ENCODE data around the gene AUTS2.
A peak's percentile ranks its signal among the peaks of the same experiment; 100 is the strongest.
"Not testable (repeated sequence)": the region's sequence is repeated elsewhere in the genome, so short reads cannot be mapped to it uniquely, and the experiment has no call there.

The AUTS2 gene

DNA sequence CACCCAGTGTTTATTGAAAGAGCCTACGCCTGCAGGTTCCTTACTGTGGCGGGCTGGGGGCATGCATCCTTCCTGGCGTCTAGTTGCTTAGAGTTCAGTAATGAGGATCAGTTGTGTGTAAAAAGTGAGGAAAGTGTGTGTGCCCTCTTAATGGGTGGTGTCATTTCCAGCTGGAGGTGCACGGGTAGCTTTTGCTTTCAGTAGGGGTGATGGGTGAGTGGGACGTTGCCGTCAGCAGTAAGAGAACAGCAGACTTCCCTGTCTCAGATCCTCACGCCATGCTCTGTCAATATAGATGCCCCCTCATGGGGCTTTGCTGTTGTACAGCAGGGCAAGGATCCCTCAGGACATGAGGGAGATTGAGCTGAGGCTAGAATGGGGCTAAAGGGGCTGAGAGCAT is 1181.0 kb downstream of the AUTS2 start:
- DNase-seq (ENCODE audit: low read depth): no peak

DNA sequence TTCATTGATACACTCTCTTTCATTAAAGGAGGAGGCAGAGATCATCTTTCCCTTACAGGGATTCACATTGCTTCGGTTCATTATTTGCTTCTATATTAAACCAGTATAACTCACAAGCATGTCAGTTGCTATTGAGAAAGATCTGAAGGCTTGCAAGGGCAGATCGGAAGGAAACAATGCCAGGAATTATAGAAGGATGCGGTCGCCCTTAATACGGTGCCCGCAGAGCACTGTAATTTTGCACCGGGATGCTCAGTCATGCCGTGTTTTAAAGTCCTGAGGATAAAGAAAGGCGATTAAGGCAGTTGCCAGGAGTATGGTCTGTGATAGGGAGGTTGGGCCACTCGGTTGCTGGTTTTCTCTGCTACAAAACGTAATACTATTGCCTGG is 1183.6 kb downstream of the AUTS2 start:
- no peak for DNase-seq (ENCODE audit: low read depth)

DNA sequence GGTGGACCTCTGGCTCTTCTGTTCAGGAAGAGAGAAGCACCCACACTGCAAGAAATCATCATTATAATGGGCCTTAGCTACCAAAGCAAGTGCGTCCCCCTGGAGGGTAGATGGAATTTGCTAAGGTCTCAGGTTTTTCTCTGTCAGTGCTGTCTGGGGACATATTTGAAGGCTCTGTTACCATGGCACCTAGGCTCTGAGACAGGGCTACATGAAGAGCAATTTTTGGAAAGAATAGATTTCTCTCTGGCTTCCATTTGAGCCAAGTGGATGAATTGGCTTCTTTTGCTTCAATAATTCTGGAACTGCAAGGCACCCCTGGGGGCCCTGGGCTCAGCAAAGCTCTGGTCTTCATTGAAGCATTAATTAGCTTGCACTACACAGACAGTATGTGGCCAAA is 1184.5 kb downstream of the AUTS2 start:
- DNase-seq (ENCODE audit: low read depth): no peak

DNA sequence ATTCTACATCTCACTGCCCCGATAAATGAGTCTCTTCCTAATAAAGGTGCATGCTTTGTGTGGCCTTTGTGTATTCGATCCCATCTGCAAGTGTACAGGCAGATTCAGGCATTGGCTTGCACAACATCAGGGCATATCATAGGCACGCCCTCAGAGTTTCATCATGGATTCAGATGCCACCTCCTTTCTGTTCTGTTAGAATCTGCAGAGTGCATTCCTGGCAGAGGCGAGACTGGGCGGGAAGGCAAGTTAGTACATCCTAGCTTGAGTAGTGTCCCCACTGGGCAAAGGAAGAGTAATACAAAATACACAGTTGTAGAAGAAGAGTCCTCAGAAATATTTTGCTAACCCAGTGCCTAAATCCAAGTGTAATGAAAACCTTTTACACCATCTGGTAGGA is 1187.2 kb downstream of the AUTS2 start:
- DNase-seq (ENCODE audit: low read depth): no peak

DNA sequence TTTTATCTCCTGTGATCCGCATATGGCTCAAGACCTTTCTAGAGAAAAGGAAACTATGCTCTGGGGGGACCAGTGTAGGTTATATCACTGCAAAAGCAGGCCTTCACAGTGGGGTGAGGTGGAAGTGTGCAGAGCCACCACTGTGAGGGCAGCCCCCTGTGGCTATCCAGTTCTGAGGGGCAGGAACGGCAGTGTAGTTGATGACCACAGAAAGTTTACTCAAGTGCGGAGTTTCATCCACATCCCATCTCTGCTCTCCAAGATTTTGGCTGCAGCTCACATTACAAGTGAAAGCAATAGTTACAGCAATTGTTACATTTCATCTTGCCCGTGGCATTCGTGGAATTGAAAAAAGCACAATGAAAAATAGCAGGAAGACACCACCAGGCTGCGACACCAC is 1187.8 kb downstream of the AUTS2 start:
- DNase-seq (ENCODE audit: low read depth): no peak

DNA sequence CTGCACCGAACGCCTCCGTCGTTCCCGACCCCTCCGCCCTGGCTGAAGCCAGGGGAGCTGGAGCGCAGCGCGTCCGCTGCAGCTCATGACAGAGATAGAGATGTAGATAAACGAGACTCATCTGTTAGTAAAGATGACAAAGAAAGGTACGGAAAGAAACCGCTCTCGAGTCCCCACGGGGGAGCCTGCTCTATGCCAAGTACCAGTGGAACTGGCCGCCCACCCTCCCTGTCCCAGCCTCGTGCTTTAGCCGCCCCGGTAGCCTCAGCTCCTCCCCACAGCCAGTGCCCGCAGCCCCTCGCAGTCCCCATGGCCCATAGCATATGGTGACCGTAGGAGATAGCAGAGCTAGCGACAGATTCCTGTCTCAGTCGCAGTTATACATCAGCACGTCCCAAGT is 1189.0 kb downstream of the AUTS2 start:
- no peak for DNase-seq (ENCODE audit: low read depth)

DNA sequence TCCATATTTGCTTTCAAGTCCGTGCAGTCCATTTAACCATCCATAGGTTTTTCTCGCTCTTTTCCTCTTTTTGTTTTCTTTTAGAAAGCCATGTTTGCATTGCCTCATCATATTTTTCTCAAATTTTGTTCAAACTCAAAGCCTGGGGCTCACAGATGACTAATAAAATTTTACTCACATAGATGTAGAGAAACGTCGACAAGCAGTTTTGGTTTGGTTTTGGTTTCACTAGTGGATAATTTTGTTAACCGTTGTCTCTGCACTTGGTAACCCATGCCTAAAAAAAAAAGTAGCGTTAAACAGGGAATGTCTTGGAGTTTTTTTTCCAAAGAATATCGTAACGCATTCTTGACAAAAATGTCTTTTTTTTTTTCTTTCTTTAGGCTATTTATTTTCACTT is 1189.5 kb downstream of the AUTS2 start:
- no peak for DNase-seq (ENCODE audit: low read depth)

DNA sequence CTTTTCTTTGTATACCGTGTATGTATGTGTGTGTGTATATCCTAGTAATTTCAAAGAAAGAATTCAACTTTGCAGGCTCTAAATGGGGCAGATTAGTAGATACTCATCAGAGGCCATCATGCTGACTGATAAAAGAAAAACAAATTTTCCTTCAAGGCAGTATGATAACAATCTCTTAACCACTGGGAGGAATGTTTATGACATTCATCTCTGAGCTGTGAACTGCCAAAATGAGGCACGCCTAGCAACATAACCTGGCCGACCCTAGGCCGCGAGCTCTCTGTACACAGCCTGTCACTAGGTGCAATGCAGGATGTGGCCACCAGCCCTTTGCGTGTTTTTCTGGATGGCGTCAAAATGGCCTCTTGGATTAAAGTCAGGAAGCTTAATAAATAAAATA is 1190.0 kb downstream of the AUTS2 start:
- peak; percentile 7 for DNase-seq (ENCODE audit: low read depth)

DNA sequence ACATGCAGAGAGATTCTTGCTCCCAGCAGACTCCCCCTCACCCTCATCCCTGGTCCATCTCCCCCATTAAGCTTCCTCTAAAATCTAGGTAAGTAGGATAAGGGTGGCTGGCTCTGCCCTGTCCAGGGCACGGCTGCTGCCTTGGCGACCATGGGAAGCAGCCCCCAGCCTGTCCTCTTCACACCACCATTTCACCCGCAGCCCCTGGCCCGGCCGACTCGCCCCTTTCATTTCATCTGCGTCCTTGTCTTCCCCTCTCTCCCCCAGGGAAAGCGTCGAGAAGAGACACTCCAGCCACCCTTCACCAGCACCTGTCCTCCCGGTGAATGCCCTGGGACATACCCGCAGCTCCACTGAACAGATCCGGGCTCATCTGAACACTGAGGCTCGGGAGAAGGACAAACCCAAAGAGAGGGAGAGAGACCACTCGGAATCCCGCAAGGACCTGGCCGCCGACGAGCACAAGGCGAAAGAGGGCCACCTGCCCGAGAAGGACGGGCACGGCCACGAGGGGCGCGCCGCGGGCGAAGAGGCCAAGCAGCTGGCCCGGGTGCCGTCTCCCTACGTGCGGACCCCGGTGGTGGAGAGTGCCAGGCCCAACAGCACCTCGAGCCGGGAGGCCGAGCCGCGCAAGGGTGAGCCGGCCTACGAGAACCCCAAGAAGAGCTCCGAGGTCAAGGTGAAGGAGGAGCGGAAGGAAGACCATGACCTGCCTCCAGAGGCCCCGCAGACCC is 1191.4 kb downstream of the AUTS2 start:
- no peak for DNase-seq (ENCODE audit: low read depth)

DNA sequence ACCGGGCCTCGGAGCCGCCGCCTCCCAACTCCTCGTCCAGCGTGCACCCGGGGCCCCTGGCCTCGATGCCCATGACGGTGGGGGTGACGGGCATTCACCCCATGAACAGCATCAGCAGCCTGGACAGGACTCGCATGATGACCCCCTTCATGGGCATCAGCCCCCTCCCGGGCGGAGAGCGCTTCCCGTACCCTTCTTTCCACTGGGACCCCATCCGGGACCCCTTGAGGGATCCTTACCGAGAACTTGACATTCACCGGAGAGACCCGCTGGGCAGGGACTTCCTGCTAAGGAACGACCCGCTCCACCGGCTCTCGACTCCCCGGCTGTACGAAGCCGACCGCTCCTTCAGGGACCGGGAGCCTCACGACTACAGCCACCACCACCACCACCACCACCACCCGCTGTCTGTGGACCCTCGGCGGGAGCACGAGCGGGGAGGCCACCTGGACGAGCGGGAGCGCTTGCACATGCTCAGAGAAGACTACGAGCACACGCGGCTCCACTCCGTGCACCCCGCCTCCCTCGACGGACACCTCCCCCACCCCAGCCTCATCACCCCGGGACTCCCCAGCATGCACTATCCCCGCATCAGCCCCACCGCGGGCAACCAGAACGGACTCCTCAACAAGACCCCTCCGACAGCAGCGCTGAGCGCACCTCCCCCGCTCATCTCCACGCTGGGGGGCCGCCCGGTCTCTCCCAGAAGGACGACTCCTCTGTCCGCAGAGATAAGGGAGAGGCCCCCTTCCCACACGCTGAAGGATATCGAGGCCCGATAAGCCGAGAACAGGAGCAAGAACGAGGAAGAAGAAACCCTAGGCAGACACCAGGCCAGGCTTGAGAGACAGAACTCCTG is 1192.2 kb downstream of the AUTS2 start:
- no peak for DNase-seq (ENCODE audit: low read depth)

DNA sequence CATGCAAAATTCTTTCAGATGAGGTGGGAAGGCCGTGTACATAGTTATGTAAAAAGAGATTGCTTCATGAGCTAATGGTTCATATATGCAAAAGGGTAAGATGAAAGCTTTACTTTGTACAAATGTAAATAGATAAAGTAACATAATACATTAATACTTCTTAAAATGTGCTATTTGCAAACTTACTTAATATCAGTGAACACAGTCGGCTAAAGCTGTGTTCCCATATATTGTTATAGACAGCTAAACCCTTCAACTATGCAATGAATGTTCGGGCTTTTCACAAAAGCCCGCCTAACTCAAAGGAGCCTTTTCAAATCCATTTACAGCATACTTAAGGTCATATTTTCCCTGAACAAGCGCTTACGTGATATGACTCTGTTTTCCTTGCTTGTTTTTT is 1193.1 kb downstream of the AUTS2 start:
- DNase-seq (ENCODE audit: low read depth): no peak

DNA sequence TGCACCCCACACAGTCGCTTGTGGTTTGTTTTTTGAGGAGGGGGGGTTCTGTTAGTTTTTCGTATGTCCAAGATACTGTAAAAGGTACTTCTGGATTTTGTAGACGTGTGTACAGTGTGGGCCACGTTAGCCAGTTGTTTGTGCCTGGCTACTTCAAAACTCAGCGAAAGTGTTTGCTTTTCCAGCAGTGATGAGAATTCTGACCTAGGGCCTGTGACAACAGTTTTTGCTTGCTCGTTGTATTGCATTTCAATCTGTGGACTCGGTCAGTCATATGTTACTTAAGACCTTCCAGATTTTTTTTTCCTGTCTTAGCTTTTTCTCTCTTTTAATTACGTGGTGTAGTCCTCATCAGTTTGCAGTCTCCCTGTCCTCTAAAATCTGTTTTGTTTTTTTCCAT is 1194.8 kb downstream of the AUTS2 start:
- DNase-seq (ENCODE audit: low read depth): no peak

DNA sequence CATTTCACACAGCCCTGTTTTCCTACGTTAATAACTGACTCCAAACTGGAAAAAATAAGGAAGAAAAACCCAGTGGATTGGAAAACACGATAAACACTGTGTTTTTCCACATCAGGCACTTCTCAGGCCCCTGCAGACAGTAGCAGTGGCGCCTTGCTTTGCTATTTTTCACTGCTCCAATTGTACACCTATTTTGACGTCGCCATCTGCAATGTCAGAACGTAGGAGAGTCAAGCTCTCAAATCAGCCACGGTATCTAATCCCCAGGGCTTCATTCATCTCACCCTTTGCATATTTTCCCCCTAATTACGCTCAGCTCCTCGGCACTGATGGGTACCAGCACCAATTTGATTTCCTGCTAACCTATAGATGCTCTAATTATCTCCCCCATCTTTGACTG is 1195.5 kb downstream of the AUTS2 start:
- DNase-seq (ENCODE audit: low read depth): no peak

DNA sequence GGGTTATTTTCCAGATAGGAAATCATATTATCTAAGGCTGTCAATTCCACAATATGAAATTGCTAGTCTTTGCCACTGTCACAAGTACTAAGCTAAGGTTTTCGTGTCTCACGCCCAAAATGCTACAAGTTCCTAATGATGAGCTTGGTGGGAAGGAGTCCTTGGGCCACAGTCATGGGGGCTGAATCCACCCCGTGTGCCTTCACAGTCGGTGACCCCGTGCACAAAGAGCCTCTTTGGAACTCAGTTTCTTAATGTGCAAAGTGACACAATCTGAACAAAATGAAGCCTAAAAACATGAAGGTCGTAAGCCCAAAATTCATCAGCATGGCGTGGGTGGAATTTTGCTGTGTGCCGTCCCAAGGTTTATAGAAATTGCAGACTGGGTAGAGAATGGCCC is 1196.7 kb downstream of the AUTS2 start:
- DNase-seq (ENCODE audit: low read depth): no peak

DNA sequence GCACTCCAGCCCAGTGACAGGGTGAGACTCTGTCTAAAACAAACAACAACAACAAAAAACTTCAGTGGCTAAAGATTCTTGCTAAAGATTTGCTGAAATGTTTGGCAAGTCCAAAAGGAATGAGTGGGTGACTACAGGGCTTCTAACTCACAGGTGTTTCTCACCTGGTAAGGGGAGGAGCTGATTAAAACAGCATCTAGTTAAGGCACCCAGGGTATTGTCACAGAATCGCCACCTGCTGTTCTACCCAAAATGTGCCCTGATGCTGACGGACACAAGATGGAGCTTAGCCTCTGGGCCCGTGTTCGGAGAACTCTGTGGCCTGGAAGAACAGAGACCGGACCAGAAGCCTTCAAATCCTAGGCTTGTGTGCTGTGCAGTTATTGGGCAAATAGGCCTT is 1197.7 kb downstream of the AUTS2 start:
- no peak for DNase-seq (ENCODE audit: low read depth)

DNA sequence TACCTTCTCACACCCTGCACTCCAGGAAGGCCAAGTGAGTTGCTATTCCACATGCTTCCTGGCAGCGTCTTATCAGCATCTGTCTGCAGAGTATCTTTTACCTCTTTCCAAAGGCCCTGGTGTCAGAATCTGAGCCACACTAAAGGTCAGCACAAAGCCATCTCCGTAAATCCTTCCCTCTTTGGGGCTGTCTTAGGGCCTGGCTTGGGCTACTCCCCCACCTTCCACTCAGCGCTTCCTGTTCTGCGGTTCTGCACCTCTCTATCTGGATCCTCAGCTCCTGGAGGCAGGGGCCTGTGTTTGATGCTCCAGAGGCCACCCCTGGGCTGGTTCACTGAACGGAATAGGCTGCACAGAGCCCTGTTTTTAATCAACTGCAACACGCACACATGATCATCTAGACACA is 1198.8 kb downstream of the AUTS2 start:
- DNase-seq (ENCODE audit: low read depth): no peak

DNA sequence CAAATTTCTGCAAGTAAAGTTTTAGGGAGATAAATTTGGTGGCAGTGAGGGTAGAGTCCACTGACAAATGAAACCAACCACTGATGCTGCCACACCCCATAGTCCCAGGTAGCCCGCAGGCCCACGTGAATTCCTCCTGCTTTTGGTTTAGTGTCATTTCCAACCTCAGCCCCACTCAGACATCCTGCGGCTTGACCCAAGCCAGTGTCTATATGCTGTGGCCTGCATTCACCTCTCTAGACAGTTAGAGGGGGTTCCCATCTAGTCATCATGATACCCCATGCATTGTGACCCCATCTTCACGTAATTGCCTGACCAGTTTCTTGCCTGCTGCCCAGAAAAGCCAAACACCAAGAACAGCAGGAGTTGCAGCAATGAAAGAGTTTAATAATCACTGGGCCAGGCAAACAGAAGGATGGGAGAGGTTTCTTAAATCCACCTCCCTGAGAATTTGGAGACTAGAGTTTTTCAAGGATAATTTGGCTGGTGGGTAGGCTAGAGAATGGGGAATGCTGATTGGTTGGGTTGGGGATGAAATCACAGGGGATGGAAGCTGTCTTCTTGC is 1201.6 kb downstream of the AUTS2 start:
- DNase-seq (ENCODE audit: low read depth): no peak

DNA sequence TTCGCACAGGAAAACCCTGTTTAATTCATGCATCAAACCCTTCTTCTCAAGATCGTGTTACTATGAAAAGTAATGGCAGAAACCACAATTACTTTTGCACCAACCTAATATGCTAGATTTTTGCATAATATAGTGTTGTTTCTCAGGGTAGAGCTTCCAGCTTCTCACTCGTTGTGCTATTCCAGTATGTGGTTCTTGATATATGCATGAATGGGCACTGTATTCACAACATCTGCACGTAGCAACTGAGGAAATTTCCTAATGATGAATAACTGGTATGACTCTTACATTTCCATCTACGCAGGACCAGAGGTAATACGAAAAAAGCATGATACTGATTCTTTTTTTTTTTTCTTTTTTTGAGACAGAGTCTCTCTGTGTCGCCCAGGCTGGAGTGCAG is 1207.1 kb downstream of the AUTS2 start:
- no peak for DNase-seq (ENCODE audit: low read depth)

DNA sequence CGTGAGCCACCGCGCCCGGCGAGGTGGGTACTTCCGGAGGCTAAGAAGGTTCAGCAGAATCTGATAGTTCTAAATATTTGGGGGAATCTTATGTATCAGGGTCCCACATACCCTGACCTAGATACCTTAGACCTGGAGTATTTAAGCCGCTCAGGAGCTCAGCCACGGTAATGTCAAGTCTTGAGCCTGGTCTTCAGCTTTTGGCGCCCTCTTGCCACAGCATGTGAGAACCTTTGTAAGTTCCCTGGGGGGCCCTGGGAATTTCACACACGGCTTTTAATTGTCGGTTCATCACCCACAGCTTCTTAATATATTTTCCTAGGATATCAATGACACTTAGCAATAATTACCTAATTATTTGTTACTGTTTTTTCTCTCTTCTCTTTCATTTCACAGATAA is 1209.4 kb downstream of the AUTS2 start:
- DNase-seq (ENCODE audit: low read depth): no peak

DNA sequence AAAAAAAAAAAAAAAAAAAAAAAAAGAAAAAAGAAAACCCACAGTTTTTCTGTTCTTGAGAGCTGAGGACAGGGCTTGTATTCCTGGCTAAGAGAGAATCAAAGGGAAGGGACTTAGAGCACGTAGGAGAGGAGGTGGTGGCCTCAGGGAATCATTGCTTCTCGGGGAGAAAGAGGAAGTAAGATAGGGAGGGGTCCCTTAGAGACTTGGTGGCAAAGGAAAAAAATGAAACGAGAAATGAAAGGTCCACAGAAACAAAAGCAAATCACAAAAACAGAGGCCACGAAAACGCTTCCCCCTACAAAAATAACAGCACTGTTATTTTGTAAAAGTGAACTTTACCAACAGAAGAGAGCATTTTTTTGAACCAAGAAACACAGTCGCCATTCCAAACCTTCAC is 1210.6 kb downstream of the AUTS2 start:
- DNase-seq (ENCODE audit: low read depth): no peak

DNA sequence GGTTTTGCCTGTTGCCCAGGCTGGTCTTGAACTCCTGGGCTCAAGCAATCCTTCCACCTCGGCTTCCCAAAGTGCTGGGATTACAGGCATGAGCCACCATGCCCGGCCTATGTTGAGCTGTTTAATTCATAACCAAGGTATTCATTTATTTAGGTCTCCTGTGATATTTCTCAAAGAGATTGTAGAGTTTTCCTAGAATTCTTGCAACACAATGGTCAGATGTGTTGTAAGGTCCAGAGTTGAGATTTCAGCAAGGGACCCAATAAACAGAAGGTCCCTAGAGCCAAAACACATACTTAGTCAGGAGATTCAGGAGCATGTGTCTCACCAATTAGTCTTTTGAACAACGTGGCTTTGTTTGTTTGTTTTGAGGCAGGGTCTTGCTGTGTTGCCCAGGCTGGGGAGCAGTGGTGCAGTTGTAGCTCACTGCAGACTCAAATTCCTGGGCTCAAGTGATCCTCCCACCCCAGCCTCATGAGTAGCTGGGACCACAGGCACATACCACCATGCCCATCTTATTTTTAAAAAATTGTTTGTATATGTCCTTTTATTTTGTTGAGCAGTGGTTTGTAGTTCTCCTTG is 1212.4 kb downstream of the AUTS2 start:
- DNase-seq (ENCODE audit: low read depth): no peak

DNA sequence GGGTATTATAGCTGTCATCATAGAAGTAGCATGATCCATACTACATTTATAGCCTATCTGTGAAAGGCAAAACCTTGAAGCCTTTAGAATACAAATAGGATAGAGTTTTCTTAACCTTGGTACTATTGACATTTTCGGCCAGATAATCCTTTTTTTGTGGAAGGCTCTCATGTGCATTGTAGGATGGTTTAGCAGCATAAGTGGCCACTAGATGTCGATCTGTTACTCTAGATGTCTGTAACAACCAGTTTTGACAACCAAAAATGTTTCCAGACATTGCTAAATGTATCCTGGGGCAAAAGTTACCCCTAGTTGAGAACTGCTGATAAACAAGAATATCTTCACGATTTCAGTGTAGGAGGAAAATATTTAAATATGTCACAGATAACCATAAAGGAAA is 1214.2 kb downstream of the AUTS2 start:
- DNase-seq (ENCODE audit: low read depth): no peak

DNA sequence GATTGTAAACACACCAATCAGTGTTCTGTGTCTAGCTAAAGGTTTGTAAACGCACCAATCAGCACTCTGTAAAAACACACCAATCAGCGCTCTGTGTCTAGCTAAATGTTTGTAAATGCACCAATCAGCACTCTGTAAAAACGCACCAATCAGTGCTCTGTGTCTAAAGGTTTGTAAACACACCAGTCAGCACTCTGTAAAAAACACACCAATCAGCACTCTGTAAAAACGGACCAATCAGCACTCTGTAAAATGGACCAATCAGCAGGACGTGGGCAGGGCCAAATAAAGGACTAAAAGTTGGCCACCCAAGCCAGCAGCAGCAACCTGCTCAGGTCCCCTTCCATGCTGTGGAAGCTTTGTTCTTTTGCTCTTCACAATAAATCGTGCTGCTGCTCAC is 1224.2 kb downstream of the AUTS2 start:
- DNase-seq (ENCODE audit: low read depth): not testable (repeated sequence)
